DND-41 (cell line): ENCODE measurements around the gene ZMAT3.

Experiments used
- CTCF ChIP-seq: IDR thresholded peaks from 2 replicates; pipeline ENCODE4 v1.5.1; 2012; ENCODE audit warnings: borderline replicate concordance, low read length, moderate library complexity, mild to moderate bottlenecking; ENCODE audit not compliant: poor library complexity, severe bottlenecking; ENCODE audit errors: extremely low read depth
- EZH2 ChIP-seq: IDR thresholded peaks from 3 replicates; pipeline ENCODE4 v1.6.1; 2012; ENCODE audit warnings: borderline replicate concordance, low read depth, mild to moderate bottlenecking, moderate library complexity, low read length, inconsistent platforms; ENCODE audit not compliant: severe bottlenecking

- TF ChIP-seq CTCF (no peak), EZH2 (no peak)
Observed at GRCh38 chr3:179082416-179082815, 10.8 kb upstream of the ZMAT3 start.
